ENCODE measurements around the gene ATP1A4.
"Not testable (repeated sequence)": the region's sequence is repeated elsewhere in the genome, so short reads cannot be mapped to it uniquely, and the experiment has no call there.

Gene ATP1A4

DNA sequence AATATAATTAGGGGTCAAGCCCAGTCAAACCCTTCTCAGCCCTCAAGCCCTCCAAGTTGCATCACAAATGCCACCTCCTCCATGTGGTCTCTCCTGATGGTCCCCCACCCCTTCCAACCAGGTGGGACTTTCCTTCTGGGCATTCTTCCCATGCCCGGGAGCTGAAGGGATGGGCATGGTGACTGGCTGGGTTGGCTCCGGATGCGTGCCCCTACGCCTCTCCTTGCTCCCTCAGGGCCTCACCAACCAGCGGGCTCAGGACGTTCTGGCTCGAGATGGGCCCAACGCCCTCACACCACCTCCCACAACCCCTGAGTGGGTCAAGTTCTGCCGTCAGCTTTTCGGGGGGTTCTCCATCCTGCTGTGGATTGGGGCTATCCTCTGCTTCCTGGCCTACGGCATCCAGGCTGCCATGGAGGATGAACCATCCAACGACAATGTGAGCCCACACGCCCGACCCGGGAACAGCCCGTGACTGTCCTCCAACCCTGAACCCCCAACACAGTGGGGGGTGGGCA is 28.4 kb upstream of the ATP1A4 start:
- POLR2A ChIA-PET, result no interaction called here
- Histone ChIP-seq H3K4me3 (ENCODE audit: control insufficient read depth in 1 of 7, extremely low read depth in 1 of 7, insufficient read depth in 4 of 7, low read depth in 2 of 7, low read length in 6 of 7) (no peak overlapping the region), H3K36me3 (ENCODE audit: control insufficient read depth in 4 of 4, insufficient read depth in 4 of 4, low read length in 3 of 4) (no peaks in the 10 kb centered on the region), H3K4me1 (ENCODE audit: control extremely low read depth in 1 of 4, control insufficient read depth in 4 of 4, insufficient read depth in 4 of 4, low read length in 3 of 4) (peaks cover 0 to 8% (median 0%) of the 10 kb centered on the region in 4 experiments), H3K27ac (ENCODE audit: insufficient read depth in 1 of 2, low read depth in 1 of 2, low read length in 2 of 2, poor library complexity in 1 of 2, severe bottlenecking in 2 of 2) (no peak overlapping the region), H3K9me3 (ENCODE audit: control extremely low read depth in 1 of 5, control insufficient read depth in 4 of 5, insufficient read depth in 2 of 5, low read depth in 1 of 5, low read length in 4 of 5) (no peaks in the 10 kb centered on the region), H3K27me3 (replicated peaks in 2 of 5; ENCODE audit: control insufficient read depth in 4 of 5, insufficient read depth in 5 of 5, low read length in 4 of 5) (no peaks in the 10 kb centered on the region)
- WGBS (ENCODE audit: insufficient coverage), result 100% methylated on average over 9 of the region's 16 CpGs
- no peak for DNase-seq
- CTCF ChIA-PET, result interaction anchor here (1.1 to 1.8 kb wide), 3 partner anchors 13 to 24 kb away, joined by 3 to 5 read pairs (median 4); partner anchors contain the start of gene IGSF8

DNA sequence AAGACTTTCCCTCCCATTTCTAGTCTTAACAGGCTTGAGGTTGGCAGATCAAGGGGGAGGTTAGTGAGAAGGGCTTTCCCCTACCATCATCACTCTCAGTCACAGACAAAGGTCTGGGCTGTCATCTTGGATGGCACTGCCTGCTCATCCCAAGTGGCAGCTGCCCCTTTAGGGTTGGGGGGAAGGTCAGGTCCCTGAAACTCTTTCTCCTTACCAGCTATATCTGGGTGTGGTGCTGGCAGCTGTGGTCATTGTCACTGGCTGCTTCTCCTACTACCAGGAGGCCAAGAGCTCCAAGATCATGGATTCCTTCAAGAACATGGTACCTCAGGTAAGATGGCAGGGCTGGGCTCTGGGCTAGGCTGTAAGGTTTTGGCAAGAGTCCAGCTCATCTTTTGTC is 27.7 kb upstream of the ATP1A4 start:
- CTCF ChIA-PET, result interaction anchor here (1.1 to 1.8 kb wide), 4 partner anchors 14 to 25 kb away, joined by 3 to 5 read pairs (median 4); partner anchors contain the start of gene IGSF8
- H3K9me3 ChIP-seq (ENCODE audit: control extremely low read depth in 1 of 5, control insufficient read depth in 4 of 5, insufficient read depth in 2 of 5, low read depth in 1 of 5, low read length in 4 of 5), result no peaks in the 10 kb centered on the region
- H3K36me3 ChIP-seq (ENCODE audit: control insufficient read depth in 4 of 4, insufficient read depth in 4 of 4, low read length in 3 of 4), result no peaks in the 10 kb centered on the region
- no peak overlapping the region for H3K4me3 ChIP-seq (ENCODE audit: control insufficient read depth in 1 of 7, extremely low read depth in 1 of 7, insufficient read depth in 4 of 7, low read depth in 2 of 7, low read length in 6 of 7)
- DNase-seq, result no peak
- POLR2A ChIA-PET, result no interaction called here
- H3K27me3 ChIP-seq (replicated peaks in 2 of 5; ENCODE audit: control insufficient read depth in 4 of 5, insufficient read depth in 5 of 5, low read length in 4 of 5), result no peaks in the 10 kb centered on the region
- no peak overlapping the region for H3K27ac ChIP-seq (ENCODE audit: insufficient read depth in 1 of 2, low read depth in 1 of 2, low read length in 2 of 2, poor library complexity in 1 of 2, severe bottlenecking in 2 of 2)
- H3K4me1 ChIP-seq (ENCODE audit: control extremely low read depth in 1 of 4, control insufficient read depth in 4 of 4, insufficient read depth in 4 of 4, low read length in 3 of 4), result peaks cover 0 to 7% (median 0%) of the 10 kb centered on the region in 4 experiments

GRCh38 chr1:160124705-160125478 is 26.5 kb upstream of the ATP1A4 start:
- no peak for DNase-seq
- 90% methylated on average over 7 of the region's 8 CpGs for WGBS (ENCODE audit: insufficient coverage)
- CTCF ChIA-PET, result interaction anchor here (1.1 kb wide), 1 partner anchor 19 kb away, joined by 3 read pairs; no protein-coding TSS in a partner anchor
- H3K4me1 ChIP-seq (ENCODE audit: control extremely low read depth in 1 of 4, control insufficient read depth in 4 of 4, insufficient read depth in 4 of 4, low read length in 3 of 4), result no peaks in the 10 kb centered on the region
- H3K36me3 ChIP-seq (ENCODE audit: control insufficient read depth in 4 of 4, insufficient read depth in 4 of 4, low read length in 3 of 4), result no peaks in the 10 kb centered on the region
- H3K4me3 ChIP-seq (ENCODE audit: control insufficient read depth in 1 of 7, extremely low read depth in 1 of 7, insufficient read depth in 4 of 7, low read depth in 2 of 7, low read length in 6 of 7), result no peak overlapping the region
- no peaks in the 10 kb centered on the region for H3K9me3 ChIP-seq (ENCODE audit: control extremely low read depth in 1 of 5, control insufficient read depth in 4 of 5, insufficient read depth in 2 of 5, low read depth in 1 of 5, low read length in 4 of 5)
- H3K27me3 ChIP-seq (replicated peaks in 2 of 5; ENCODE audit: control insufficient read depth in 4 of 5, insufficient read depth in 5 of 5, low read length in 4 of 5), result no peaks in the 10 kb centered on the region
- H3K27ac ChIP-seq (ENCODE audit: insufficient read depth in 1 of 2, low read depth in 1 of 2, low read length in 2 of 2, poor library complexity in 1 of 2, severe bottlenecking in 2 of 2), result no peak overlapping the region
- POLR2A ChIA-PET, result no interaction called here

GRCh38 chr1:160125746-160126145 is 25.7 kb upstream of the ATP1A4 start:
- no peak for DNase-seq
- no peaks in the 10 kb centered on the region for H3K4me1 ChIP-seq (ENCODE audit: control extremely low read depth in 1 of 4, control insufficient read depth in 4 of 4, insufficient read depth in 4 of 4, low read length in 3 of 4)
- H3K27ac ChIP-seq (ENCODE audit: insufficient read depth in 1 of 2, low read depth in 1 of 2, low read length in 2 of 2, poor library complexity in 1 of 2, severe bottlenecking in 2 of 2), result no peak overlapping the region
- ChIA-PET CTCF (no interaction called here), POLR2A (no interaction called here)
- H3K9me3 ChIP-seq (ENCODE audit: control extremely low read depth in 1 of 5, control insufficient read depth in 4 of 5, insufficient read depth in 2 of 5, low read depth in 1 of 5, low read length in 4 of 5), result no peaks in the 10 kb centered on the region
- H3K27me3 ChIP-seq (replicated peaks in 2 of 5; ENCODE audit: control insufficient read depth in 4 of 5, insufficient read depth in 5 of 5, low read length in 4 of 5), result no peaks in the 10 kb centered on the region
- no peaks in the 10 kb centered on the region for H3K36me3 ChIP-seq (ENCODE audit: control insufficient read depth in 4 of 4, insufficient read depth in 4 of 4, low read length in 3 of 4)
- 100% methylated on average over 1 of the region's 1 CpG for WGBS (ENCODE audit: insufficient coverage)
- no peak overlapping the region for H3K4me3 ChIP-seq (ENCODE audit: control insufficient read depth in 1 of 7, extremely low read depth in 1 of 7, insufficient read depth in 4 of 7, low read depth in 2 of 7, low read length in 6 of 7)

DNA sequence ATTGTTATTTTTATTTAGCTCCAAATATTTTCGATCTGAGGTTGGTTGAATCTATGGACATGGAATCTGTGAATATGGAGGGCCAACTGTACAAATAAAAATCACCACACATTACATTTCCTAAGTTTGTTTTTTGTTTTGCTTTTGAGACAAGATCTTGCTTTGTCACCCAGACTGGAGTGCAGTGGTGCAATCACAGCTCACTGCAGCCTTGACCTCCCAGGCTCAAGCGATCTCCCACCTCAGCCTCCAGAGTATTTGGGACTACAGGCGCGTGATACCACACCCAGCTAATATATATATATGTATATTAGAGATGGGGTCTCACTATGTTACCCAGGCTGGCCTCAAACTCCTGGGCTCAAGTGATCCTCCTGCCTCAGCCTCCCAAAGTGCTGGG is 25.1 kb upstream of the ATP1A4 start:
- H3K4me3 ChIP-seq (ENCODE audit: control insufficient read depth in 1 of 7, extremely low read depth in 1 of 7, insufficient read depth in 4 of 7, low read depth in 2 of 7, low read length in 6 of 7); CTCF ChIA-PET; POLR2A ChIA-PET; H3K4me1 ChIP-seq (ENCODE audit: control extremely low read depth in 1 of 4, control insufficient read depth in 4 of 4, insufficient read depth in 4 of 4, low read length in 3 of 4); DNase-seq; H3K27ac ChIP-seq (ENCODE audit: insufficient read depth in 1 of 2, low read depth in 1 of 2, low read length in 2 of 2, poor library complexity in 1 of 2, severe bottlenecking in 2 of 2); H3K27me3 ChIP-seq (replicated peaks in 2 of 5; ENCODE audit: control insufficient read depth in 4 of 5, insufficient read depth in 5 of 5, low read length in 4 of 5); H3K36me3 ChIP-seq (ENCODE audit: control insufficient read depth in 4 of 4, insufficient read depth in 4 of 4, low read length in 3 of 4); H3K9me3 ChIP-seq (ENCODE audit: control extremely low read depth in 1 of 5, control insufficient read depth in 4 of 5, insufficient read depth in 2 of 5, low read depth in 1 of 5, low read length in 4 of 5): not testable (repeated sequence)
- WGBS (ENCODE audit: insufficient coverage), result no CpG with 5 or more reads among the region's 4 CpGs

DNA sequence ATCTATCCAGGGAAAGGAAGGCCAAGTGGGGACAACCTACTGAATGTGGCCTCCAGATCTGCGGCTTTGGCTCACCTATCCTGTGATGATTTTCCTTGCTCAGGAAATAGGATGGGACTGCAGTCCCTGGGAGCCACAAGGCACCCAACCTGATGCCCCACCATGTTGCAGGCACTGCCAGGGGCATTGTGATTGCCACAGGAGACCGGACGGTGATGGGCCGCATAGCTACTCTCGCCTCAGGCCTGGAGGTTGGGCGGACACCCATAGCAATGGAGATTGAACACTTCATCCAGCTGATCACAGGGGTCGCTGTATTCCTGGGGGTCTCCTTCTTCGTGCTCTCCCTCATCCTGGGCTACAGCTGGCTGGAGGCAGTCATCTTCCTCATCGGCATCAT is 24.0 kb upstream of the ATP1A4 start:
- ChIA-PET CTCF (interaction anchor here (0.6 to 1.2 kb wide), 3 partner anchors 21 to 60 kb away, joined by 3 read pairs; no protein-coding TSS in a partner anchor), POLR2A (no interaction called here)
- DNase-seq, result no peak
- H3K27me3 ChIP-seq (replicated peaks in 2 of 5; ENCODE audit: control insufficient read depth in 4 of 5, insufficient read depth in 5 of 5, low read length in 4 of 5), result no peaks in the 10 kb centered on the region
- H3K27ac ChIP-seq (ENCODE audit: insufficient read depth in 1 of 2, low read depth in 1 of 2, low read length in 2 of 2, poor library complexity in 1 of 2, severe bottlenecking in 2 of 2), result no peak overlapping the region
- H3K9me3 ChIP-seq (ENCODE audit: control extremely low read depth in 1 of 5, control insufficient read depth in 4 of 5, insufficient read depth in 2 of 5, low read depth in 1 of 5, low read length in 4 of 5), result no peaks in the 10 kb centered on the region
- 94% methylated on average over 8 of the region's 9 CpGs for WGBS (ENCODE audit: insufficient coverage)
- H3K4me1 ChIP-seq (ENCODE audit: control extremely low read depth in 1 of 4, control insufficient read depth in 4 of 4, insufficient read depth in 4 of 4, low read length in 3 of 4), result no peaks in the 10 kb centered on the region
- H3K36me3 ChIP-seq (ENCODE audit: control insufficient read depth in 4 of 4, insufficient read depth in 4 of 4, low read length in 3 of 4), result no peaks in the 10 kb centered on the region
- H3K4me3 ChIP-seq (ENCODE audit: control insufficient read depth in 1 of 7, extremely low read depth in 1 of 7, insufficient read depth in 4 of 7, low read depth in 2 of 7, low read length in 6 of 7), result no peak overlapping the region

- 95% methylated on average over 6 of the region's 7 CpGs for whole genome bisulfite sequencing (ENCODE audit: insufficient coverage)
- Histone ChIP-seq H3K27me3 (replicated peaks in 2 of 5; ENCODE audit: control insufficient read depth in 4 of 5, insufficient read depth in 5 of 5, low read length in 4 of 5) (peaks cover 0 to 4% (median 0%) of the 10 kb centered on the region in 5 experiments), H3K27ac (ENCODE audit: insufficient read depth in 1 of 2, low read depth in 1 of 2, low read length in 2 of 2, poor library complexity in 1 of 2, severe bottlenecking in 2 of 2) (no peak overlapping the region), H3K9me3 (ENCODE audit: control extremely low read depth in 1 of 5, control insufficient read depth in 4 of 5, insufficient read depth in 2 of 5, low read depth in 1 of 5, low read length in 4 of 5) (no peaks in the 10 kb centered on the region), H3K4me1 (ENCODE audit: control extremely low read depth in 1 of 4, control insufficient read depth in 4 of 4, insufficient read depth in 4 of 4, low read length in 3 of 4) (no peaks in the 10 kb centered on the region), H3K36me3 (ENCODE audit: control insufficient read depth in 4 of 4, insufficient read depth in 4 of 4, low read length in 3 of 4) (no peaks in the 10 kb centered on the region), H3K4me3 (ENCODE audit: control insufficient read depth in 1 of 7, extremely low read depth in 1 of 7, insufficient read depth in 4 of 7, low read depth in 2 of 7, low read length in 6 of 7) (no peak overlapping the region)
- CTCF ChIA-PET, result interaction anchor here (0.6 to 1.2 kb wide), 3 partner anchors 20 to 59 kb away, joined by 3 read pairs; no protein-coding TSS in a partner anchor
- DNase-seq, result no peak
- POLR2A ChIA-PET, result no interaction called here
These were observed 23.4 kb upstream of the ATP1A4 start for GRCh38 chr1:160127865-160128523.

Measured in common myeloid progenitor, CD34-positive (primary cell).